GM19372 (cell line): Measurements from ENCODE around the gene PRKAG2.
"Not testable (repeated sequence)": the region's sequence is repeated elsewhere in the genome, so short reads cannot be mapped to it uniquely, and the experiment has no call there.

Experiments used
- ATAC-seq: cut with Tn5 transposase; IDR thresholded peaks from one replicate; pipeline ENCODE4 v1.9.1; 2021; ENCODE audit warnings: mild to moderate bottlenecking, low read depth, moderate library complexity; ENCODE audit not compliant: unreplicated experiment

The PRKAG2 gene

DNA sequence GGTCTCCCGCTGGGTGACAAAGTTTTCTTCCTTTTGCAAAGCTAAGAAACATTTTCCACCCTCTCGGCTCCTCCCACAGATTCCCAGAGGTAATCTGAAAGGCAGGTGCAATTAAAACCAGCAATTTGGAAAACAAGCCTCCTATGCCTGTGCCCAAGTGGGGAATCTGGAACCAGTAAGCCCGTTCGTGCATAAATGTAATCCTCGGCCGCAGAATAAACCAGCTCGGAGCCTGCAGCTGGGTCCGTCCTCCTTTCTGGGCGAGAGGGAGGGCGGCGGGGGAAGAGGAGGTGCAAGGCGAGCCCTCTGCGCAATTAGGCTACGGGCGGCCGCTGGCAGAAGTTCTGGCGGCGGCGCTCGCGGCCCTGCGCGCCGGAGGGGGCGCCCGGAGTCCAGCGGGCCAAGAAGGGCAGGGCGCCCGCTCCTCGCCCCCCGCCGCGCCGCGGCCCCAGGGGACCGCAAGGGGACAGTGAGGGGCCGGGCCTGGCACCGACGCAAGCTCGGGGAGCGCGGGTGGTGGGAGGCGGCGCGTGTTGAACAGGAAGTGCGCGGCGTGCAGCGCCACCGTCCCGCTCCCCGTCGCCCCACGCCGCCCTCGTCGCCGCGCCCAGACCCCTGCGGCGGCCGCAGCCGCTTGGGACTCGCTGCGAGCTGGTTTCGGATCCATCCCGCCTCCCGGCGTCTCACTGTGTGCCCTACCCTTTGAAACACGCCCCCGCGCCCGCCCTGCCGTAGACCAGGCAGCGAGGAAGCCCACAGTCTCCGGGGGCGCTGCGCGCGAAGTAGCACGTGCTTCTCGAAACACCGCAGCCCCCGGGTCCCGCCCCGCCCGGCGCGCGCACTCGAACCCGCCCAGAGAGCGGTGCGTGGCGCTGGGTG is at the start of gene PRKAG2:
PRKAG2 (minus strand) TSS at position 217 of the 879 bp plus-strand sequence. CDS start 495 bp downstream, outside the sequence.
- ATAC-seq, result peak; percentile 60

DNA sequence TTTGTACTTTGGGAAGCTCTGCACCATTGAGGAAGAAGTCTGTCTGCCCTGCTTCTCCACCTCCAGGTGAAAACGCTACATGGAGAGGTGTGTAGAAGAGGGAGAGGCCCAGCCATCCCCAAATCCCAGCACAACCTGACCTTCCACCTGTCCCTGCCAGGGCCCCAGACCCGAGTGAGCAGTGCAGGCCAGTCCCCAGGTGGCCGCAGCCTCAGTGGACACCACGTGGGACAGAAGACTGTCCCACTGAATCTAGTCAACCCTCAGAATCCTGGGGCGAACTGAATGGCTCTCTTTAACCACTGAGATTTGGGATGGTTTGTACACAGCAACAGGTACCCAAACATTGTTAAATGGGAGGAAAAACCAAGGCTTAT is 49.4 kb upstream of the PRKAG2 start:
- no peak for ATAC-seq

DNA sequence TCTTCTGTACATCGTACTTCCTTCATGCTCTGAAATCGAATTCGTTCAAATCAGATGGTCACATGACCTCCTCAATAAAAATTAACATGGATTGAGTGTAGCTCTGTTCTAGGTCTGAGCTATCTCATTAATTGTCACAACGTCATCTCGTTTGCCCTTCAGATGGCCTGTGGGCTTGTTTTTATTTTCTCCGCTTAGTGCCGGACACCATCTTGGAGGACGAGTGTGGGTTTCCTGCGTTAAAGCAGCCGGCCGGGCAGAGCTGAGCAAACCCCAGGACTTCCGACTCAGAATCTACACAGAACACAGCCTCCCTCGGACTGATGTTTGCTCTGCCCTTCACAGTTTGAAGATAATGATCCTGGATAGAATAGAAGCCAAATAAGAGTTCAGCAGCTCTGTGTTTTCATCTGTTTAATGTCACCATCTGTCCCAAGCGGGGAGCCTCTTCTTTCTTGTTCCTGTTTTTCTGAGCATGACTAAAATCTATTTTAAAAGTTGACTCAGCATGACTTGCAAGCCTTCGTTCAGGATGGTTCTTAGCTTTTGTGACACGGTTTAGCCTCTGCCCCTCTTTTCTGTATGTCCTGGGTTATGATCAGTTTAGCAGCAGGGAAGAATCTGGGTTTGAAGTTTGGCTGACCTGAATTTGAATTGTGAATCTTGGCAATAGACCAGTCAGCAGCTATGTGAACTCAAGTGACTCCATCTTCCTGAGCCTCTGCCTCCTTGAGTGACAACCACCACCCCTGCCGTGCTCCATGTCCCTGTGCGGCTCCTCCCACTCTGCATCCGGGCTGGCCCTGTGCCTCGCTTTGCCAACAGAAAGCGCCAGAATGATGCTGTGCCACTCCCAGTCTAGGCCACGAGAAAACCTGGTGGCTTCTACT is 48.8 kb upstream of the PRKAG2 start:
- no peak for ATAC-seq

DNA sequence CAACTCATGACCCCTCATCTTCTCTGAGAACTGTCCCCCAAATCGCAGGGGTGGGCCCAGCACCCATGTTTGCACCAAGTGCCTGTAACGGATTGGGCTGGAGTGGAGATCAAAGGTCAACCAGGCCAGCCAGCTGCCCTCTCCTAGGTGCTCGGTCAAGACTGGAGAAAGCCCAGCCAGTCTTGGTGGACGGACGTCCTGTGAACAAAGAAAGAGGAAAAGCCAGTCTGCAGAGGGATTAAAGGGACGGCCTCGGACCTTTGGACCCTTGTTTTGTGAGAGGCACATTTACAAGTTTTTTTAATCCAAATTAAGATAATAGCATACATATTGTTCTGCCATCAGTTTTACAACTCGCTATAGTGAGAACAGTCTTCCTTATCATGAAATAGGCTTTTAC is 47.6 kb upstream of the PRKAG2 start:
- no peak for ATAC-seq

DNA sequence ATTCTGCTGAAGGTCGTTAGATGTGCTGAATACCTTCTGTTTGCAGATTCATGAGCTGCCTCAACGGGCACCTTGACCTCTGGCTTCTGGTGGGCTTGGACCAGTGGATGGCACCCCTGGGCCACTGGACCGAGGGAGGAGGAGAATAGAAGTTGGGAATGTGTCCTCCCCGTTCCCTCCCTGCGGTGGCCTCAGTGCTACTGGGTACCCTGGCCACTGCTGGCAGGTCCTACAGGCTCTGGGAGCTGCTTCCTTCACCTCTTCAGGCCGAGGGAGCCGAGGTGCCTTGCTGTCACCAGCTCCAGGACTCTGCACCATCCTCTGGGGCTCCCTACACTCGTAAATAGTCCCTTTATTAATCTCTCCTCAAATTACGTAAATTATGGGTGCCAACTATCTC is 47.1 kb upstream of the PRKAG2 start:
- no peak for ATAC-seq

DNA sequence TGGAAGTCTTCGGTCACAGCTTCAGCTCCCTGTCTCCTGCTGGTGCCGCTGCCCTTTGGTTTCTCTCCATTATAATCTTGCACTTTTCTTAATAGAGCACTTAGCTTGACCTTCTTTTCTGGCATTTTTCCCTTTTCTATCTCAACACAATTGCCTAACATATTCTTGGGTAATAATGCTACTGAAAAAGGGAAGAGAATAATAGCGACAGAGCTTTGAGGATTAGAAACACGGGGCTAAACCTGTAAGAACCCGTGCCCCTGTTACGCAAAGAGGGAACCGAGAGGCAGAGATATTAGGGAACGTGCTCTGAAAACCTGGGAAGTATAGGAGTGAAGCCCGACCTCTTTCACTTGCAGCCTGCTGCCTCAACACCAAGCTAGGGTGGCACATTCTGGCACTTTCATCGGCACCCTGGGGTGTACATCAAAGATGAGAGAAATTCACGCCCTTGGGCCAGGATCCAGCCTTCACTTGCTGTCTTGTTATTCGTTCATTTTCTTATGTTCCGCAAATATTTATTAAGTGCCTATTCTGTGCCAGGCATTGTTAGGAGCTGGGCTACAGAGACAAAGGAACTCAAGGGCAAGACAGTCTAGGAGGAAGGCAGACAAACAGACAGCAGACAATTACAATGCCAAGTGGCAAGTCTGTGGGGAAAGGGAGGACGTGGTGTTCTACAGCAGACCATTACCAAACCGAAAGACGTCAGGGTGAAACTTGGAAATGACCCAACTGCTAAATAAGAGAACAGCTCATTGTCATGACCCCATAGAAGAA is 46.4 kb upstream of the PRKAG2 start:
- ATAC-seq, result no peak

DNA sequence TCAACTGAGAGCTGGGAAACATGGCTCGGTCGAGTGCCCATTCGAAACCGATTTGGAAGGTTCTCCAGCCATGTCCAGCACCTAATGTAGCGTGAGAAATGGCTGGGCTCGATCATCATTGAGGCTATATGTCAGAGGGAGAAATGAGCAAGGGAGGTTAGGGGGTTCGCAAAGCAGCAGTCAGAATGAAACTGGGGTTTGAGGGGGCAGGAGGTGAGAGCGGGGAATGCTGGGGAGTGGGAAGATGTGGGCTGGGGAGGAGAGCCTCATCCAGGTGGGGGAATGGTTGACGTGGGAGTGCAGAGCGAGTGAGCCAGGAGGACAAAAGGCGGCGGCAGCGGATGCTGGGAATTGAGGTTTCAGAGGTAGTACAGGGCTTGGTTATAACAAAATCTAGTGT is 44.5 kb upstream of the PRKAG2 start:
- ATAC-seq, result no peak

DNA sequence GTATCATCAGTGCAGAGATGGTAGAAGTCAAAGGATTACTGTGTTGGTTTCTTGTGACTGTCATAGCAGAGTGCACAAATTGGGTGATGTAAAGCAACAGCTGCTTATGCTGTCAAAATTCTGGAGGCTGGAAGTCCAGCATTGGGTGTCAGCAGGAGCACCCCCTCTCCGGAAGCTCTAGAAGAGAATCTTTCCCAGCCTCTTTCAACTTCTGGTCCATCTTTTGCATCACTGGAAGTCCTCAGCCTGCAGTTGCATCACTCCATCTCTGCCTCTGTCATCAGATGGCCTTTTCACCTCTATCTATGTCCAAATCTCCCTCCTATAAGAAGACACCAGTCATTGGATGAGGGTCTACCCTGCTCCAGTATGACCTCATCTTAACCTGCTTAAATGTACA is 43.6 kb upstream of the PRKAG2 start:
- no peak for ATAC-seq

DNA sequence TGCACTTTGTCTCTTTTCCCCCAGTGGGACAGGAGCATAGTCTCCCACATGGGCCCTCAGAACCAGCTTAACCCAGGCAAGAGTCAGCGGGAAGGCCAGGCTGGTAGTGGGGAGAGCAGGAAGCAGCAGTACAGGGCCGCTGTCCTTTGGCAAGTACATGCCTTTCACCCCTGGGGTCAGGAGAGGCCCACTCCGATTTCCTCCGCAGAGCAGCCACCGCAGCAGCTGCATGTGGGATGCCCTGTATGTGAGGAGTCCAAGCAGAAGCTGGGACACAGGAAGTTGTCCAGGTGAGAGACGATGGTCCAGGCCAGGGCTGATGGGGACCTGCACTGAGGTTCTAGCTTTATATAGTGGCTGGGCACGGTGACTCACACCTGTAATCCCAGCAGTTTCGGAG is 42.7 kb upstream of the PRKAG2 start:
- ATAC-seq, result no peak

DNA sequence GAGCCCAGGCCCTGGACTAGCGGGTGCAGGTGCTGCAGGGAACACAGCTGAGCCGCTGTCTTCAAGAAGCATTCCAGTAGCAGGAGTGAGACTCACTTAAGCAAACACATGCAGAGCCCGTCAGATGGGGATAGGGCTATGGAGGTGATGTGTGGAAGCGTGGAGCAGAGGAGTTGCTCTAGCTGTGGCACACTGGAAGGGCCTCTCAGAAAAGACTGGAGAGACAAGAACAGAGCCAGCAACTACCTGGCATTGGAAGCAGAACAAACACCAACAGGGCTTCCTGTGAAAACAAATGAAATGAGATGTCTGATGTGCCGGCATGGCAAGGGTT is 41.6 kb upstream of the PRKAG2 start:
- ATAC-seq, result no peak

DNA sequence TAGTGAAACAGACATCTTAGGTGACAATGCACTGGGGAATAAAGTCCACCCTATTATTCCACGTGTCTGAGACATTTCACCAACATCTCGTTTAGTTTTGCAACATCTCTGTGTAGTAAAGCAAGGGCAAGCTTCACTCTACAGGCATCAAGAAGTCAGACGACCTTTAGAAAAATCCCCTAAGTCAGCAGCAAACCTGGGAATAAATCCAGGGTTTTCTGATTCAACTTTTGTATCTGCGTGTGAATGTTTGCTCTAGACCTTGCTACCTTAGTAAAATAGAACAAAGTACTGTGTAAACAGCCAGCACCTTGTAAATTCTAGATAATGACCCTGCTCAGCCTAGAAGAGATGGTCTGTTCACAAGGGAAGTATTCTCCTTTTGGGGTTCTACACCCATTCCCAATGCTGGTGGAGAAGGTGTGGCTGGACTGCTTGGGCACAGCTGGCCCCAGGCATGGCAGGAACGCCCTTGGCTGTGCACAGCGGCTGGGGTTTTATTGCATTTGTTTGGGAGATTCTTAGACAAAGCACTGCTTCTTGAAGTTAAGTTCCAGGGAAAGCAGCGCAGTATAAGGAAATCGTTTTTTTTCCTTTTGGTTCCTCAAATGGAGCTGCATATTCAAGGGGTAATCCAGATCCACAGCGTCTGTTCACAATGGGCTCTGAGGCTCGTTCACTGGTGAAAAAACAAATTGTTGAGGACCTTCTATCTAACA is 41.0 kb upstream of the PRKAG2 start:
- no peak for ATAC-seq

DNA sequence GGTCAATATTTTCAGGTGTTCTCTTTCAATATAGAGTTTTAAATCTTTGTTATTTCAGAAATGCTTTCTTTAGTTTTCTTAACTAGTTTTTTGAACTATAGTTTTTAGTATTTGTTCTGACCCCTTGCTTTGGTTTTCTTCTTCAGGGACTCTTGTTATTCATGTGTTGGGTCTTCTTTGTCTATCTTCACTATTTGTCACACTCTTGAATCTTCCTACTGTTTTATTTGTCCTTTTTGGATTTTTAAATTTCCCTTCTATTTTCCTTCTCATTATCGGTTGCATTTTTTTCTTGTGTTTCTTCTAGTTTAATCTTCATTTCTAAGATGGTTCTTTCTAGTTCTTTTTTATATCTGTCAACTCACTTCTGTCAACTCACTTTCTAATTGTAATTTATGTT is 37.1 kb upstream of the PRKAG2 start:
- no peak for ATAC-seq

DNA sequence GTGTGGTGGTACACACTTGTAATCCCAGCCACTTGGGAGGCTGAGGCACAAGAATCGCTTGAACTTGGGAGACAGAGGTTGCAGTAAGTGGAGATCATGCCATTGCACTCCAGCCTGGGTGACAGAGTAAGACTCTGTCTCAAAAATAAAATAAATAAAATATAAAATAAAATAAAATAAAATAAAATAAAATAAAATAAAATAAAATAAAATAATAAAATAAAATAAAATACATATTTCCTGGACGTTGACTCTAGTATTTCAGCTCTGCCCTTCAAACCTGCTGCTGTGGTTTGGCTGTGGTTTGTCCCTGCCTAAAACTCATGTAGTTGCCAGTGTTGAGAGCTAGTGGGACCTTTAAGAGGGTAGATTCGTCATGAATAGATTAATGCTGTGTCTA is 33.7 kb upstream of the PRKAG2 start:
- ATAC-seq, result not testable (repeated sequence)

DNA sequence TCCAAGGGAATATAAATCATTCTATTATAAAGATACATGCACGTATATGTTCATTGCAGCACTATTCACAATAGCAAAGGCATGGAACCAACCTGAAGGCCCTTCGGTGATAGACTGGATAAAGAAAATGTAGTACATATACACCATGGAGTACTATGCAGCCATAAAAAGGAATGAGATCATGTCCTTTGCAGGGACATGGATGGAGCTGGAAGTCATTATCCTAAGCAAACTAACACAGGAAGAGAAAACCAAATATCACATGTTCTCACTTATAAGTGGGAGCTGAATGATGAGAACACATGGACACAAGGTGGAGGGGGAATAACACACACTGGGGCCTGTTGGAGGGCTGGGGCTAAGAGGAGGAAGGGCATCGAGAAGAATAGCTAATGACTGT is 30.2 kb upstream of the PRKAG2 start:
- ATAC-seq, result not testable (repeated sequence)

DNA sequence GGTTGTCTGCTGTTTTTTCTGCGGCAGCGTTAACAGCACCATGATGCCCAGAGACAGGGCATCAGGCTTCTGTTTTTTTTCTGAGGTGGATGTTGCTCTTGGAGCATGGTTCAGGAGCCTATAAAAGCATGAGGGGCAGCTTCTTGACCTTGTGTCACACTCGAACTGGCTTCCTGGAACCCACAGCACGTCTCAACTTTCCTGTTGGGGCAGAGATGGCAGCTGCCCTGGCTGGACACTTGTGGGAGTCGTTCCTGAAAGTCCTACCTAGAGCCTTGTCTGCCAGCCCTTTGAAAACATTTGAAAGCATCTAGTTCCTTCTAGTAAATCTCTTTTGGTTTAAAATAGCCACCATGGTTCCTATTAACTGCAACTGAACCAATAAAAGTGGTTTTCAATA is 28.9 kb upstream of the PRKAG2 start:
- ATAC-seq, result no peak

DNA sequence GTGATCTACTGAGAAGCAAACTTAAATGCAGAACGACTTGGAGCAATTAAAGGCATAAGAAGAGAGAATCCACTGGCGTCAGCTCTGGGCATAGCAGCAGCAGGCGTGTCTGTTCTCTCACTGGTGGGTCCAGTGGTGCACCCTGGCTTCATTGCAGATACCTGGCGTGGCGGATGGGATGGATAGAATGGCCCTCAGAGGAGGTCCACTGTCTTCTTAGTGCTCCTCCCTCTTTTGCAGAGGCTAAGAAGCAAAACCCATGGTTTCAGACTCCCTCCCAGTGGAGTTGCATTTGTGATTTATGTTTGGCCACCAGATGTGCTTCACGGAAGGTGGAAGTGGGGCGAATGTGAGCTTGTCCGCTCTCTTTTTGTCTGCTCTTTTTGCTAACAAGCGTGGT is 28.4 kb upstream of the PRKAG2 start:
- no peak for ATAC-seq

DNA sequence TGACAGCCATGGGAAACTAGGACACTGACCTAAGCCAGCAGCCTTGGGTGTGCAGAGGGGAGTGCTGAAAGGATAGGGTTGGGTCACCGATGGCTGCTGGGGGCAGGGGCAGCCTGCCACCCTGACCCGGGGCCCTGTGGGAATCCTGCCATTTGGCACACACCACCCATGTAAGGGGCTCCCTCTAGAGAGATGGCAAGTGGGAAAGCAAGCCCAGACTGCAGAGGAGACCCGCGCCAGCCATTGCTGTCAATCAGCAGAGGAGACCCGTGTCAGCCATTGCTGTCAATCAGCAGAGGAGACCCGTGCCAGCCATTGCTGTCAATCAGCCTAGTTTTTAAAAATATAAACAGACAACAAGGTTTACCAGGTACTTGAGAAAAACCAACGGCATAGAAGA is 27.4 kb upstream of the PRKAG2 start:
- no peak for ATAC-seq

DNA sequence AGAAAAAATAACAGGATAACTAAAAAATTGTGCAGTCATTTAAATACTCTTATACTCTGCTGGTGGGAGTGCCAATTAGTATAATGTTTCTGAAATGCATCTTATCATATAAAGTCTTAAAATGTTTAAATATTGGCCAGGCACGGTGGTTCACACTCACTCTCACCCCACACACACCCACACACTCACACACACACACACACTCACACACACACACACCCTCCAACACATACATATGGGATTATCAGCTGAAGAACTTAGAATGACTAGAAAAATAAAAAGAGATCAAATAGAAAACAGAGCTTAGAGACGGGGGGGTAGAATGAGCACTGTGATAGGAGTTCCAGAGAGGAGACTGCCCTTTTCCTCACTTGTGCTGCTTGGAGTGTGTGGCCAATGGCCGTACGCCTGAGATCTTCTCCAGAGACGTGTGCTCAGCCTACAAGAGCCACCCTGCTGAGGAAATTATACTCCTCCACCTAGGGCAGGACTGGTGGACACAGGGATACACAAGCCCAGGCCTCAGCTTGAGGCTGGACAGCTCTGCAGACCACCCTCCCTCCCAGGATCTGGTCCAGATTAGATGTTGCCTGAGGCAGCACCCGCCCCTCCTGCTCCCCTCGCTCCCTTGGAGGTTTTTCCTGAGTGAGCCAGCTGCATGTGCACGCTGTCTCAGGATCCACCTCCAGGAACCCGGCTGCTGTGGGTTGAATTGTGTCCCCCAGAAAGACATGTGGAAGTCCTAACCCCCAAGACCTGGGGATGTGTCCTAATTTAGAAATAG is 26.5 kb upstream of the PRKAG2 start:
- ATAC-seq, result no peak

DNA sequence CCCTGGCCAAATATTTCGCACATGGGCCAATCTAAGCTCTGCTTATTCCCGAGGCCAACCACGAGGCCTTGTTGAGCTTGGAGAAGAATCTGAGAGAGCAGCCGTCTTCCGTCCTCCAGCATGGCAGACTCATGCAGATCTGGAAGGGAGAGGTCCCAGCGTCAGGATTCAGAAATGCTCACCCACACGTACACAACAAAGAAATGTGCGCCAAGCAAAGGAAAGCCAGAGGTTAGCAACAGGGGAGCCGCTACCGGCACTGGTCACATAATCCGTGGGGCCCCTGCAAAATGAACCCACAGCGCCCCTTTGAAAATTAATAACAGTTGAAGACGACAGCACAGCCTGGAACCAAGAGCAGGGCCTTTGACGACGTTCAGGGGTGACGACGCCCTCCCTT is 25.4 kb upstream of the PRKAG2 start:
- no peak for ATAC-seq

DNA sequence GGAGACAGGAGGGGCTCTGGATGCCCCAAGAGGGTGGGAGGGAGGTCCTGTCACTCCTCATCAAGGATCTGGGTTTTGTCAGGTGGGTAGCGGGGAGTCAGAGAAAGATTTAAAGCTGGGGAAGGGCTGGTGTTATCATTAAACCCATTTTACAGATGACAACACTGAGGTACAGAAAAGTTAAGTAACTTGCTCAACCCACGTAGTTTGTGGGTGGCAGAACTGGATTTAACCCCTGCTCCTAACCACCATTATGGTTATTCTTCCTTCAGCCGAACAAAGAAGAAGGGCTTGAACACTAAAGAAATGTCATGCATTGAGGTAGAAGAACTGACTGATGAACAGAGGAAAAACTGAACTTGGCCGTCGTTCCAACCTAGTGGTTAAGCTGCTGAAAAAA is 24.9 kb upstream of the PRKAG2 start:
- no peak for ATAC-seq
